ENCODE measurements around the gene PTPRZ1.

GRCh38 chr7:121945480-121946236, 72.7 kb downstream of the PTPRZ1 start:
- no peak for TF ChIP-seq RAD21 (IDR thresholded peaks at IDR 0.05 in 1 of 2, conservative IDR thresholded peaks at IDR 0.05 in 1 of 2; ENCODE audit: low read depth in 2 of 2, low read length in 2 of 2)
- TF ChIP-seq POLR2AphosphoS5 (IDR thresholded peaks at IDR 0.05; ENCODE audit: low read depth, low read length), result no peak
- no peak for TF ChIP-seq CTCF (IDR thresholded peaks at IDR 0.05; ENCODE audit: control extremely low read depth in 1 of 3, insufficient read depth in 1 of 3, low read depth in 1 of 3, low read length in 3 of 3)
- no peak for TF ChIP-seq BRCA1 (IDR thresholded peaks at IDR 0.05; ENCODE audit: low read depth, low read length)
- TF ChIP-seq EP300 (IDR thresholded peaks at IDR 0.05; ENCODE audit: borderline replicate concordance in 1 of 2, low read depth in 2 of 2, low read length in 2 of 2), result no peak
- no peak for TF ChIP-seq POLR2A (IDR thresholded peaks at IDR 0.05; ENCODE audit: control extremely low read depth in 1 of 2, low read depth in 2 of 2, low read length in 2 of 2)

Measured in H1 (cell line).